ENCODE results near the gene WDR13.

DNA sequence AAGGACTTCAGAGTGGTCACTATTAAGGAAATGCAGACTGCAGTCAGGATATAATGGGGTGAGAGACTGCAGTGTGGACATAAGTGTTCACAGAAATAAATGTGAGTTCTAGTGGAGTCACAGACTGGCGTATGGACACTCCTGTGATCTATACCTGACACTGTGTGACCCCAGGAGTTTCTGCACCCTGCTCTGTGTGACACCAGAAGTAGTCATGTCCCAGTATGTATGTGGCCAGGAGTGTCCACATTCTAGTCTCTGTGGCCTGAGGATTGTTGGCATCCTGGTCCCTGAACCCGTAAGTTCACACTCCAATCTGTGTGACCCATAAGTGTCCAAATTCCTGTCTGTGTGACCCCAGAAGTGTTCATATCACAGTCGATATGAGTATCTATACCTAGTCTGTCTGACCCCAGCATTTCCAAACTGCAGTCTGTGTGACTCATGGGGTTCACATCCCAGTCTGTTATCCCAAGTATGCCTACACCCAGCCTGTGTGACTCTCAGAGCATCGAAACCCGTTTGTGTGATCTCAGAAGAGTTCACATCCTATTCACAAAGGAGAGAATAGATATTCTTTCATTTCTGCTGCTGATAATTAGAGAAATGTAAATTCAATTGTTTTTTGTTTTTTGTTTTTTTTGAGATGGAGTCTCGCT is 16.3 kb downstream of the WDR13 start:
- TF ChIP-seq CEBPB (IDR thresholded peaks at IDR 0.05) (no peak), NFIC (IDR thresholded peaks at IDR 0.05) (no peak)
- TF ChIP-seq, protein P1, sequence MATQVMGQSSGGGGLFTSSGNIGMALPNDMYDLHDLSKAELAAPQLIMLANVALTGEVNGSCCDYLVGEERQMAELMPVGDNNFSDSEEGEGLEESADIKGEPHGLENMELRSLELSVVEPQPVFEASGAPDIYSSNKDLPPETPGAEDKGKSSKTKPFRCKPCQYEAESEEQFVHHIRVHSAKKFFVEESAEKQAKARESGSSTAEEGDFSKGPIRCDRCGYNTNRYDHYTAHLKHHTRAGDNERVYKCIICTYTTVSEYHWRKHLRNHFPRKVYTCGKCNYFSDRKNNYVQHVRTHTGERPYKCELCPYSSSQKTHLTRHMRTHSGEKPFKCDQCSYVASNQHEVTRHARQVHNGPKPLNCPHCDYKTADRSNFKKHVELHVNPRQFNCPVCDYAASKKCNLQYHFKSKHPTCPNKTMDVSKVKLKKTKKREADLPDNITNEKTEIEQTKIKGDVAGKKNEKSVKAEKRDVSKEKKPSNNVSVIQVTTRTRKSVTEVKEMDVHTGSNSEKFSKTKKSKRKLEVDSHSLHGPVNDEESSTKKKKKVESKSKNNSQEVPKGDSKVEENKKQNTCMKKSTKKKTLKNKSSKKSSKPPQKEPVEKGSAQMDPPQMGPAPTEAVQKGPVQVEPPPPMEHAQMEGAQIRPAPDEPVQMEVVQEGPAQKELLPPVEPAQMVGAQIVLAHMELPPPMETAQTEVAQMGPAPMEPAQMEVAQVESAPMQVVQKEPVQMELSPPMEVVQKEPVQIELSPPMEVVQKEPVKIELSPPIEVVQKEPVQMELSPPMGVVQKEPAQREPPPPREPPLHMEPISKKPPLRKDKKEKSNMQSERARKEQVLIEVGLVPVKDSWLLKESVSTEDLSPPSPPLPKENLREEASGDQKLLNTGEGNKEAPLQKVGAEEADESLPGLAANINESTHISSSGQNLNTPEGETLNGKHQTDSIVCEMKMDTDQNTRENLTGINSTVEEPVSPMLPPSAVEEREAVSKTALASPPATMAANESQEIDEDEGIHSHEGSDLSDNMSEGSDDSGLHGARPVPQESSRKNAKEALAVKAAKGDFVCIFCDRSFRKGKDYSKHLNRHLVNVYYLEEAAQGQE (IDR thresholded peaks at IDR 0.05; ENCODE audit: low read depth): no peak

Measured in Ishikawa (cell line).